IPS-18c (cell line): Measurements from ENCODE around the gene ZMIZ2.
"Not testable (repeated sequence)": the region's sequence is repeated elsewhere in the genome, so short reads cannot be mapped to it uniquely, and the experiment has no call there.

Experiments
- H3K4me3 ChIP-seq: 2 replicates; pipeline ENCODE4 v1.7.0; 2013; ENCODE audit warnings: low read depth, mild to moderate bottlenecking, low read length, moderate library complexity; ENCODE audit not compliant: insufficient read depth
- H3K9me3 ChIP-seq: one replicate; pipeline ENCODE4 v1.6.1; 2013; ENCODE audit warnings: mild to moderate bottlenecking, low read length, moderate library complexity; ENCODE audit not compliant: control insufficient read depth, insufficient read depth

ZMIZ2 gene

GRCh38 chr7:44803828-44804519 is 55.3 kb downstream of the ZMIZ2 start:
- not testable (repeated sequence) for H3K9me3 ChIP-seq, H3K4me3 ChIP-seq

GRCh38 chr7:44805950-44806349 is 57.3 kb downstream of the ZMIZ2 start:
- Histone ChIP-seq H3K4me3 (no peak overlapping the region), H3K9me3 (no peaks in the 10 kb centered on the region)

- no peaks in the 10 kb centered on the region for H3K9me3 ChIP-seq
- H3K4me3 ChIP-seq = no peak overlapping the region
These were observed 60.3 kb downstream of the ZMIZ2 start for GRCh38 chr7:44808914-44809393.

GRCh38 chr7:44811093-44811492 is 62.4 kb downstream of the ZMIZ2 start:
- H3K4me3 ChIP-seq = no peak overlapping the region
- no peaks in the 10 kb centered on the region for H3K9me3 ChIP-seq

GRCh38 chr7:44811571-44811970 is 62.9 kb downstream of the ZMIZ2 start:
- Histone ChIP-seq H3K9me3 (no peaks in the 10 kb centered on the region), H3K4me3 (no peak overlapping the region)

- no peaks in the 10 kb centered on the region for H3K9me3 ChIP-seq
- H3K4me3 ChIP-seq = no peak overlapping the region
These were observed 66.3 kb downstream of the ZMIZ2 start for GRCh38 chr7:44814919-44815318.

GRCh38 chr7:44819292-44819691 is 70.6 kb downstream of the ZMIZ2 start:
- Histone ChIP-seq H3K9me3 (no peaks in the 10 kb centered on the region), H3K4me3 (no peak overlapping the region)
